Endothelial cell of umbilical vein (primary cell): ENCODE results near the gene TUFT1. TPM values are rescaled to one million over a fixed set of nuclear protein-coding genes. Genes with fewer than 3 reads are reported as not detected.
"Not testable (repeated sequence)": the region's sequence is repeated elsewhere in the genome, so short reads cannot be mapped to it uniquely, and the experiment has no call there.

Experiments
- BruUV-seq: library from RNA; stranded (reverse); fragments of 400-500 nt; replicated peaks from 2 replicates; lab custom pipeline; 2021; lab: Mats Ljungman, UMichigan
- CTCF ChIA-PET: fragments of 300-600, 350-600 bp; sonication (Branson Sonifier 250); formaldehyde crosslinking; loops from one replicate; lab custom pipeline; 2021; ENCODE audit warnings: antibody characterized with exemption, inconsistent platforms; lab: Charles Lee
- POLR2A ChIA-PET: fragments of 300-600, 350-600 bp; sonication (Branson Sonifier 250); formaldehyde crosslinking; loops from one replicate; lab custom pipeline; 2021; ENCODE audit warnings: antibody characterized with exemption, inconsistent platforms; lab: Charles Lee
- DNase-seq: peaks from one replicate; pipeline ENCODE4 v3.0.0-alpha.2; 2011; ENCODE audit warnings: low read depth, low spot score
- FAIRE-seq: peaks from 2 replicates; lab custom pipeline; 2011; peaks lifted over from hg19 to GRCh38; lab: Jason Lieb, UNC
- H2AFZ ChIP-seq: 2 replicates; pipeline ENCODE4 v1.6.0; 2012; ENCODE audit warnings: low read depth, low read length, control low read depth, inconsistent platforms
- H3K27ac ChIP-seq: 2 replicates; pipeline ENCODE4 v1.5.1; 2011; ENCODE audit warnings: low read depth, mild to moderate bottlenecking, control low read depth, low read length, moderate library complexity; ENCODE audit not compliant: insufficient read depth
- H3K27me3 ChIP-seq, 2 experiments: 2 replicates each; pipeline versions ENCODE4 v1.6.0 to v1.6.1; 2011; ENCODE audit warnings: low read length in 2 of 2, mixed read lengths in 1 of 2; ENCODE audit not compliant: control insufficient read depth in 2 of 2, insufficient read depth in 2 of 2
- H3K36me3 ChIP-seq, 2 experiments: 2 replicates in 1 of 2; 3 replicates in 1 of 2; pipeline ENCODE4 v1.5.1; 2011; ENCODE audit warnings: low read length in 2 of 2, mild to moderate bottlenecking in 1 of 2, moderate library complexity in 1 of 2; ENCODE audit not compliant: control insufficient read depth in 2 of 2, insufficient read depth in 2 of 2; ENCODE audit errors: extremely low read depth in 1 of 2
- H3K4me1 ChIP-seq: 3 replicates; pipeline ENCODE4 v1.5.1; 2011; ENCODE audit warnings: mild to moderate bottlenecking, low read length; ENCODE audit not compliant: control insufficient read depth, insufficient read depth; ENCODE audit errors: extremely low read depth
- H3K4me2 ChIP-seq: 2 replicates; pipeline ENCODE4 v1.6.1; 2011; ENCODE audit warnings: low read length, control low read depth, mixed read lengths; ENCODE audit not compliant: insufficient read depth
- H3K4me3 ChIP-seq, 3 experiments: fragments of 200-600 bp in 1 of 3; sonication (generic), shearing (Covaris generic) in 1 of 3; replicated peaks in 1 of 3; 2 replicates each; pipeline ENCODE4 v1.5.1; 2011 to 2016; ENCODE audit warnings: control low read depth in 3 of 3, low read length in 3 of 3, mild to moderate bottlenecking in 2 of 3, inconsistent platforms in 1 of 3, low read depth in 1 of 3, moderate library complexity in 1 of 3; ENCODE audit not compliant: insufficient read depth in 1 of 3
- H3K79me2 ChIP-seq: 2 replicates; pipeline ENCODE4 v1.6.0; 2012; ENCODE audit warnings: low read length, inconsistent platforms; ENCODE audit not compliant: control insufficient read depth, insufficient read depth
- H3K9ac ChIP-seq: replicated peaks from 2 replicates; pipeline ENCODE3; 2011; ENCODE audit warnings: low read length, control low read depth; ENCODE audit not compliant: insufficient read depth; ENCODE audit errors: extremely low read depth
- H3K9me1 ChIP-seq: replicated peaks from 3 replicates; pipeline ENCODE4 v1.6.0; 2011; ENCODE audit warnings: mild to moderate bottlenecking, low read length; ENCODE audit not compliant: control insufficient read depth, insufficient read depth; ENCODE audit errors: extremely low read depth
- H3K9me3 ChIP-seq: replicated peaks from 2 replicates; pipeline ENCODE4 v1.5.1; 2012; ENCODE audit warnings: low read length, inconsistent platforms; ENCODE audit not compliant: control insufficient read depth, insufficient read depth
- H4K20me1 ChIP-seq: replicated peaks from 2 replicates; pipeline ENCODE3; 2011; ENCODE audit warnings: mild to moderate bottlenecking, low read length; ENCODE audit not compliant: control insufficient read depth, insufficient read depth; ENCODE audit errors: extremely low read depth
- CTCF ChIP-seq, 2 donors: IDR thresholded peaks; 1 replicate in 1 of 2; 2 replicates in 1 of 2; pipeline ENCODE4 v1.5.1; 2011; ENCODE audit warnings: low read length in 2 of 2, mild to moderate bottlenecking in 2 of 2, moderate library complexity in 2 of 2, control low read depth in 1 of 2, inconsistent platforms in 1 of 2, low read depth in 1 of 2; ENCODE audit not compliant: insufficient read depth in 1 of 2; ENCODE audit errors: extremely low read depth in 1 of 2
- EZH2 ChIP-seq: IDR thresholded peaks from 2 replicates; pipeline ENCODE4 v1.6.1; 2012; ENCODE audit warnings: borderline replicate concordance, low read depth, mild to moderate bottlenecking, moderate library complexity, low read length, inconsistent platforms; ENCODE audit not compliant: severe bottlenecking
- FOS ChIP-seq: IDR thresholded peaks from 2 replicates; pipeline ENCODE4 v1.6.1; 2011; ENCODE audit warnings: mild to moderate bottlenecking, low read length, moderate library complexity, borderline replicate concordance; ENCODE audit not compliant: insufficient read depth
- GATA2 ChIP-seq: IDR thresholded peaks from 2 replicates; pipeline ENCODE4 v1.7.0; 2011; ENCODE audit warnings: low read depth, mild to moderate bottlenecking, moderate library complexity, mixed read lengths, low read length; ENCODE audit not compliant: insufficient read length, insufficient read depth
- JUN ChIP-seq: IDR thresholded peaks from 2 replicates; pipeline ENCODE4 v1.6.1; 2011; ENCODE audit warnings: borderline replicate concordance, low read depth; ENCODE audit not compliant: insufficient read length, insufficient read depth
- MAX ChIP-seq: IDR thresholded peaks from 2 replicates; pipeline ENCODE4 v1.6.1; 2011; ENCODE audit not compliant: insufficient read depth, insufficient read length
- MYC ChIP-seq: IDR thresholded peaks from one replicate; pipeline ENCODE4 v1.6.1; 2011; ENCODE audit warnings: mild to moderate bottlenecking, low read depth, low read length
- POLR2A ChIP-seq: IDR thresholded peaks from 2 replicates; pipeline ENCODE4 v1.6.1; 2012; ENCODE audit warnings: low read depth, mild to moderate bottlenecking, control low read depth, low read length
- POLR2AphosphoS5 ChIP-seq: IDR thresholded peaks from 2 replicates; pipeline ENCODE4 v1.6.1; 2012; ENCODE audit warnings: low read depth, mild to moderate bottlenecking, control low read depth, low read length, moderate library complexity; ENCODE audit not compliant: insufficient read depth
- dilution Hi-C: fragments of 300-500 bp; cut with MboI; formaldehyde crosslinking; loops from one replicate; pipeline ENCODE4 v1.15.0; 2019; ENCODE audit warnings: low sequenced_read_pairs; ENCODE audit not compliant: extremely low pct_ligation_motif_present
- intact Hi-C: fragments of 100-400 bp; cut with micrococcal nuclease; formaldehyde crosslinking; loops from one replicate; pipeline ENCODE4 v1.10.0; 2022
- polyA plus RNA-seq, 4 experiments: library from polyadenylated mRNA; depleted of rRNA in 3 of 4; stranded (reverse) in 3 of 4; unstranded in 1 of 4; fragments of >200 nt; gene quantifications; 2 replicates each; pipeline versions ENCODE4 v1.2.1 to v1.2.3, GENCODE V29; 2011 to 2012; ENCODE audit warnings: missing spikeins in 1 of 4
- total RNA-seq: library from RNA; stranded (reverse); gene quantifications from 2 replicates; pipeline ENCODE4 v1.2.3, GENCODE V29; 2021

The TUFT1 gene
- total and polyA plus RNA-seq, 2 donors (not counting 3 experiments of a cell fraction or from before 2014, with no cell fraction given): 4.3 to 5.1 TPM

- no peaks in the 10 kb centered on the region for H3K27me3 ChIP-seq
- no peaks in the 10 kb centered on the region for H3K9me3 ChIP-seq
- dilution Hi-C loops (no loop called here), intact Hi-C loops (no loop called here)
- no peaks in the 10 kb centered on the region for H4K20me1 ChIP-seq
- no peaks in the 10 kb centered on the region for H3K4me1 ChIP-seq
- CTCF ChIA-PET: interaction anchor here (0.7 to 1.7 kb wide), 8 partner anchors 7 to 138 kb away, joined by 3 to 13 read pairs (median 3); no protein-coding TSS in a partner anchor
- no peak for FAIRE-seq
- no peak for TF ChIP-seq FOS
- TF ChIP-seq CTCF (IDR thresholded peaks at IDR 0.05; ENCODE audit: extremely low read depth in 1 of 2, insufficient read depth in 1 of 2, low read depth in 1 of 2, low read length in 2 of 2): no peak
- TF ChIP-seq POLR2AphosphoS5: no peak
- no peak for TF ChIP-seq MYC
- TF ChIP-seq MAX: no peak
- no peak for TF ChIP-seq POLR2A
- TF ChIP-seq GATA2: no peak
- TF ChIP-seq JUN: no peak
- TF ChIP-seq EZH2: no peak
- BruUV-seq: no TSS peak
- H2AFZ ChIP-seq: no peak overlapping the region
- no peak overlapping the region for H3K4me2 ChIP-seq
- peak; percentile 57 for DNase-seq
- no peaks in the 10 kb centered on the region for H3K36me3 ChIP-seq
- no peaks in the 10 kb centered on the region for H3K79me2 ChIP-seq
- POLR2A ChIA-PET: no interaction called here
- H3K9ac ChIP-seq: no peak overlapping the region
- H3K4me3 ChIP-seq: no peak overlapping the region
- H3K27ac ChIP-seq: no peak overlapping the region
- no peaks in the 10 kb centered on the region for H3K9me1 ChIP-seq
Observed at GRCh38 chr1:151596166-151596953, 56.3 kb downstream of the TUFT1 start.

GRCh38 chr1:151602550-151602949 is 62.4 kb downstream of the TUFT1 start:
- intact Hi-C loops, H2AFZ ChIP-seq, DNase-seq, BruUV-seq, H3K9me3 ChIP-seq, H4K20me1 ChIP-seq, H3K36me3 ChIP-seq, H3K27me3 ChIP-seq, dilution Hi-C loops, H3K4me3 ChIP-seq, H3K4me1 ChIP-seq, FAIRE-seq, H3K4me2 ChIP-seq, H3K9me1 ChIP-seq, H3K9ac ChIP-seq, H3K27ac ChIP-seq, CTCF ChIA-PET, H3K79me2 ChIP-seq, POLR2A ChIA-PET: not testable (repeated sequence)
